SK-N-MC (cell line): ENCODE data around the gene OR10H5.

ENCODE experiments used
- EZH2 ChIP-seq: fragments of 200-600 bp; sonication (generic); IDR thresholded peaks from one replicate; pipeline ENCODE4 v1.6.1; 2017; ENCODE audit warnings: antibody characterized with exemption
- FOXP2 ChIP-seq: optimal IDR thresholded peaks from 2 replicates; pipeline ENCODE3; 2011; ENCODE audit warnings: mild to moderate bottlenecking, moderate library complexity; ENCODE audit not compliant: insufficient read depth; ENCODE audit errors: extremely low read length, control extremely low read depth
- POLR2AphosphoS5 ChIP-seq: IDR thresholded peaks from 2 replicates; pipeline ENCODE4 v1.6.1; 2012; ENCODE audit warnings: mild to moderate bottlenecking, low read depth, low read length, borderline replicate concordance

- no peak for TF ChIP-seq FOXP2
- no peak for TF ChIP-seq POLR2AphosphoS5
- TF ChIP-seq EZH2: no peak
These were observed 5.2 kb upstream of the OR10H5 start for GRCh38 chr19:15782211-15782610.
